NCI-H128 (cell line): ENCODE measurements around the gene CAPZB.

Experiments
- DNase-seq: peaks from one replicate; lab custom pipeline; 2025; ENCODE audit not compliant: unreplicated experiment; lab: John Stamatoyannopoulos, UW

The CAPZB gene

GRCh38 chr1:19353596-19353995 lies 131.7 kb downstream of the CAPZB start:
- DNase-seq, result peak; percentile 77

- DNase-seq, result no peak
Observed at GRCh38 chr1:19352839-19353238, 132.5 kb downstream of the CAPZB start.

- no peak for DNase-seq
Observed at GRCh38 chr1:19351873-19352272, 133.5 kb downstream of the CAPZB start.

DNA sequence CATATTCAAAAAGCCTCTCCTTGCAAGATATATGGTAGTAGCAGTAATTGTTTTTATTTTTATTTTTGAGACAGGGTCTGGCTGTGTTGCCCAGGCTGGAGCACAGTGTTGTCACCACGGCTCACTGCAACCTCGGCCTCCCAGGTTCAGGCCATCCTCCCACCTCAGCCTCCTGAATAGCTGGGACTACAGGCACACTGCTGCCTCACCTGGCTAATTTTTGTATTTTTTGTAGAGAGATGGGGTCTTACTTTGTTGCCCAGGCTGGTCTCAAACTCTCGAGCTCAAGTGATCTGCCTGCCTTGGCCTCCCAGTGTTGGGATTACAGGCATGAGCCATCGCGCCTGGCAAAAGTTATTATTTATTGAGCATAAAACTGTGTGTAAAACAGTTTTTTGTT lies 134.8 kb downstream of the CAPZB start:
- DNase-seq, result no peak

DNA sequence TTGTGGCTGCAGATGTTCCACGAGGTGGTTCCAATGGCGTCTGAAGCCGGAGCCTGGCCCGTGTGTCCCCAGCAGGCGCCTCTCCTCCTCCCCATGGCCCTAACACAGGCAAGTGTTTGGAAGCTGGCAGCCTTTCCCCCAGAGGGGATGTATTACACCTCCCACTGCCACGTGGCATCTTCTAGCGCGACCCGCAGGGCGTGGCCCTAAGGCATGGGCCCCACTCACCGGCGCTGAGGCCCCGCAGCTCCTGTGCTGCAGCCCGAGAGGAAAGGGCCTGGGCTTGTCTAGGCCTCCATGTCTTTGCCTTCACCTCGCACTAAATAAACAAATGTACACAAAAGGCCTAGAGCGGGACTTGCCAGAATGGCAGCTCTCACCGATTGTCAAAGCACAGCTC lies 135.3 kb downstream of the CAPZB start:
- no peak for DNase-seq

DNA sequence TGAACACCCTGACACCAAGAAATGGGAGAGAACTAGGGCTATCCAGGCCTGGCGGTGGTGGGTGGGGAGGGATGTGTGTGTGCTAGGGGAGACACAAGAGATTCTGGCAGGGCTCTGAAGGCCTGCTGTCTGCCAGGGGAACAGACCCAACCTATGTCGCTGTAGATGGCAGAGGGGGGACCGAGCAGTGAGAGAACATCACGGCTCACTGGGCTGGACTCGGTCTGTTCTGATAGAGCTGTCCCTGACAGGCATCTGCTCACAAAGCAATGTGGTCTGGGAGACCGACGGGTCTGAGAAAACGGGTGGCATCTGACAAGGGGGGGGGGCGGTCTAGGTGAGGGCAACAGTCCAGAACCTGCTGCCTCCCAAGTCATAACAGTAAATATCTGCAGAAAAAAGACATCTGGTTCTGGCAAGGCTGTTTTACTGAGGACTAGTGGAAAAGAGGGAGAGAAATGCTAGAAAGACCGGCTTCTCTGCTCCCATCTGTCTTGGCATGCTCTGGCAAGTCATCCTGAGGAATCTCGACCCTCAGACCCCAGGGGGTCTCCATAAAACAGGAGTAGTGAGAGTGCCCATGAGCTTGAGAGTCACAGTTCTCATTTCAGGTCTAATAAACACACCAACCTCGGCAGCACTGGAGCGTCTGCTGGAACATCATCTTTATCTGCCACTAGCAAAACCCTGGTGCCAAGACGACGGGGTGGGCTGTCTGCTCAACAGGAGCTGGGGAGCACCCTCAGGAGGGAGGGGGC lies 136.7 kb downstream of the CAPZB start:
- DNase-seq, result no peak

DNA sequence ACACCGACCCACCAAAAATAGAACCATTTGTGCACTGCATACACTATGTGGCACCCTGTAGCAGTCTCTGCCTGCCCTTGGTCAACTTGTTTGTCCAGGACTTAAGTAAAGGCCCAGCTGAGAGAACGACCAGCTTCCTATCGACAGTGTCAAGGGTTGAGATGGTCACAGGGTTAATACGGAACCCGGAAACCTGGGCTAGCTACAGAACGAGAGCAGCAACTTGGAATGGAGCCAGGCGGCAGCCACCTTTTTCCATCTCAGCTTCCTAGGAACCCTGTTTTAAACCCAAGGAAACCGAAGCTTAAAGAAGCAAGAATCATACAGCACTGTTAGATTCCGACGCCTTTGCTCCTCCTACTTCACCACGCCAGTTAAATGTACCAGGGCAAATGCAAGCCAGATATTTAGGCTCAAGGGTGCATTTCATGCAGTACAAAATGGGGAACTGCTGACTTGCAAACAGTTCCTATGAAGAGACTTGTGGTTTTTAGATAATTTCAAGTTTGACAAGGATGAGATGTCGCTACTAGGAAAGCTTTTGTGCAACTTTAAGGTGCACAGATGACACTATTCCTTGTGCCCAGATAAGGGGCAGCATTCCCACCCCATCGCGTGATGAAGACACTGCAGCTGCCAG lies 137.7 kb downstream of the CAPZB start:
- DNase-seq, result no peak

DNA sequence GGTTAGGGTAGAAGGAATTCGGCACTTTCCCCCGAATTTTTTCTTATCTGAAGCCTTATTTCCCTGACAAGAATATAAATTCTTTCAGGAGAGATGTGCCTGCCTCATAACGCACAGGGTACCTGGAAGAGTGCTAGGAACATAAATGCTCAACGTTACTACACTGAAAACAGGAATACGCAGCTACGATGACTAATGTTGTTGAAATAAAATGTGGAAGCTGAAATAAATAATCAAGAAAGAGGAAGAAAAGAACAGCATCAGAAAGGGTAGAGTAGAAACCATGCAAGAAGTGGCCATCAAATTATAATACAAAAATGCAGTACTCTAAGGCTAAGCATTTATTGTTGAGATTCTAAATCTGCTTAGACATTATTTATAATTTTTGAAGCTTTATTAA lies 139.3 kb downstream of the CAPZB start:
- no peak for DNase-seq

DNA sequence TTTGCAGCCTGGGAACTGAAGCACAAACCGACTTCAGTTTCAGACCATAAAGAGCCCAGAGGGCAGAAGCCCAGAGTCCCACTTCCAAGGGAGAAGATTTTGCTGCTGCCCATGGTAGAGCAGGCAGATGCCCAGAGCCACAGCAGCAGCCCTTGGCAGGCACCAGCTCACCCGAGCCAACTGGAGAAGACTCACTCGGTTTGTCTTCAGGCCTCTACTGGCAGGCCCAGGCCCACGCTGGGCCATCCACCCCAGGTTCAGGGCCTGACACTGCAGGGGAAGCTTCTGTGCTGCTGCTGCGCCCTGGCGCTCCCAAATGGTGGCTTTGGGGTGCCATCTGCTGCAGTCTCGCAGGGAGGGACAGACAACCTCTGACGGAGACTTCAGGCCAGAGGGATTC lies 139.9 kb downstream of the CAPZB start:
- no peak for DNase-seq

DNA sequence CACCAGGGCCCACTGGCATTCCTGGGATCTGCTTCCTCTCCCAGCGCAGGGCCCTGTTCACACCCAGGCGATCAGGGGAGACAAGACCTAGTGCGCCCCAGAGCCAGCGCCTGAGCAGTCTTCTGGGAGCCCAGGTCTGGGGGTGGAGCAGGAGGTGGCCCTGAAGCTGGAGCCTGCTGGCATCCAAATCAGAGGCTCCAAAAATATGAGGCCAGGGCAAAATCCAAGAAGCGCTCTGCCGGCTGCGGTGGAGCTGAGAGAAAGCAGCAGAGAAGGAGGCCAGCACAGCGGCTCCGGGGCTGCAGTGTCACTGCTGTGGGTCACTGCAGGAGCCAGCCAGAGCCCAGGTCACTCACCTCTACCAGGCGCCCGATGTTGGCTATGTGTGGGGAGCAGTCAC lies 140.5 kb downstream of the CAPZB start:
- DNase-seq, result no peak

DNA sequence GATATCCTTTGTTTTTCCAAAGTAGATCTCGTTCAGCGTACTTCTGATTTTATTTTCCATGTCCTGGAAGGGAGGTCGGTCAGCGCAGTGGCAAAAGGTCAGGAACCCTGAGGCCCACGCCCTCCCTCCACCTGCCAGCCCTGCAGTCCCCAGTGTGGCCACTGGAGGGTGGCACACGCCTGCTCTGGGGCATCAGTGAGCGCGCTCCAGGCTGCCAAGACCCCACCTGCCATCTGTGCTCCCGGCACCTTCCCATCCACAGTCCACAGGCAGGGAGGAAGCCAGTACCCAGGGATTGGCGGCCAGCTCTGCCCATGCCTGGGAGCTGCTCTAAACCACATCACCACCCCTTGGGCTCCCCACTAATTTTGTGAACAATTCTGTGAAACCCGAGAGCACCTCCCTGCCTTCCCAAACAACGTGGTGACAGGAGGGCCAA lies 140.9 kb downstream of the CAPZB start:
- no peak for DNase-seq

- DNase-seq, result no peak
Observed at GRCh38 chr1:19343617-19344350, 141.6 kb downstream of the CAPZB start.

DNA sequence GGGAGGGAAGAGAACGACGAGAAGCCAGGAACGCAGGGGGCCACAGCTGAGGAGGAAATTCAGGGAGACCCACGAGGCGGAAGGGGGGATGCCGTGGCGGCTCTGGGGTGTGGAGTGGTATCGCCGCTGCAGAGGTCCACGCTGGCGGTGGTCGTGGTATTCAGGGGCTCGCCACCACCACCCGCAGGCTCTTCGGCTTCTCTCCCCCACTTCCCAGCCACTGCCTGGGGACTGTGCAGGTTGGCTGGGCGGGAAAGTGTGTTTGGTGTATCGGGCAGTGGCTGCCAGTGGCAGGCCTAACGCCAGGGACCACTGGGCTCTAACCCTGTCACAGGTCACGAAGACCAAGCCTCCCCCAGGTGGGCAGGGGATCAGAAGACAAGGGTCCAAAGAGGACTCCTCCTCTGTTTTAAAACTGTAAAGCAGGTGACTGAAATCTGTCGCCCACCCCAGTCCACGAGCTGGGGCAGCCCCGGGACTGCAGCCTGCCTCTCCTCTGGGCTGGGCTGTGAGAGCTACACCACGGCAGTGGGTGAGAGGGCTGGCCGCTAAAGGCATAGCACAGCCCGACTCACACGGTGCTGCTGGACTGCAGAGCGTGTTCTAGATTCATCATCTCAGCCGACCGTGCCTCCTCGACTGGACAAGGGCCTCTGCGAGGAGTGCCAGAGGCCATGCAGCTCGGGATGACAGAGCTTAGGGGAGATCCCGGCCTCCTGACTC lies 142.3 kb downstream of the CAPZB start:
- no peak for DNase-seq

DNA sequence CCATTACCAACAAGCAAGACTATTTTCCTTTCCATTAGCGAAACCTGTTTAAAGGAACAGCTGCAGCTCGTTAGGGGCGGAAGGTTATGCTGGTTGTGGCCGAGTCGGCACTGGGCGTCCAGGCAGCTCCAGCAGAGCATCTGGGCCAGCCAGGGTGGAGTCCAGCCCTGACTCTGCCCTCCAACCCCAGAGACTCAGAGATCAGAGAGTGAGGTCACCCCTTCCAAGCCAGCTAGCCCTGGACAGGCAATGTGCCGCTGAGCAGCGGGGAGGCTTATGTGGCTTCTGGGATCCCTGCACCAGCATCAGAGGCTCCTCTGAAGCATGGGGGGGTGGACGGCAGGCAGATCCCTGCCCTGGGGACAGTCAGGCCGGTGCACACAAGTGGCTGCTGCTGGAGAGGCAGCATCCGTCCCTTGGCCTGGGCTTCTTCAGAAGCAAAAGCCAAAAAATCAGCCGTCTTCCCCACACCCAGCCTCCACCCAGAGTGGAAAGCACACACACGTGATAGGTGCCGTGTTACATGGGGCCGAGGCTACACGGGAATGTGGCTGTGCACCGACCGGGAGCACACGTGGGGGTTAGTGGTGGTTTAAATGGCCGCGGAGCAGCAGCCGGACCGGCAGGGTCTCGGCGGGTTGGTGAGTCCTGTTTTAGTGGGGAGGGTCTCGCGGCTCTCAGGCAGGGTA lies 143.1 kb downstream of the CAPZB start:
- no peak for DNase-seq

DNA sequence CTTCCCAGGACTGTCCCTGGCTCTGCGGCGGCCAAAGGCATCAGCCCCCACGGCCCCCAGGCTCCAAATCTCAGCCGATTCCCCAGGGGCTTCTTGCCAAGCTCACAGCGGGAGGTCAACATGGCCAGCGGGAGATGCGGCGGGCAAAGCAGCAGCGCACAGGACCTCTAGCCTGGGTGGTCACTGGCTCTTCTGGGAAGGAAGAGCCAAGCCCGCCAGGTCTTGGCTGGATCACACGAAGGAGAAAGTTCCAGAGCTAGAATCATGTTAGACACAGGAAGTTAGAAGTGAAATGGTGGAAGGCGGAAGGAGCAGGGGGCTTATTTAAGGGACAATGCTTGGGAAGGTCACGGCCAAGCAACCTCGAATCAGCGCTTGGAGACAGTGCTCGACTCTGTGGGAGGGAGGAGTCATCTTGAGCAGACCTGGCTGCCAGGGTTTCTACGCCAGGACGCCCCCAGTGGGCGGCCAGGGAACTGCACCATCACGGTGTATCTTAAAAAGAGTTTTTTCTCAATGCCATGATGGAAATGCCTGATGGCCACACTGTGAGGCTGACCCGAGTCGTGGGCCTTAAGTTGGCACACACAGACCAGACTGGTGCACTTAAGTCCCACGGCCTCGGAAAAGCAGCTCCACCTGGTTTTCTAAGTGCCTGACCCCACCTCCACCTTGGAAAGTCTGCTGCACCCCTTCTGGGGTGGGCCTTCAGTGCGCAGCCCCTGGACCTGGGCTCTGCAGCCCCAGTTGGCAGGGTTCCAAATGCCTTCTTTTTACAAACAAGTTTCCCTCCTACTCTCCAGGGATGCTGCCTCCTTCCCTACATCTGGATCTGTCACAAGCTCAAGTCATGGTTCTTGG lies 143.9 kb downstream of the CAPZB start:
- peak; percentile 42 for DNase-seq

- no peak for DNase-seq
Observed at GRCh38 chr1:19340387-19340937, 144.9 kb downstream of the CAPZB start.

DNA sequence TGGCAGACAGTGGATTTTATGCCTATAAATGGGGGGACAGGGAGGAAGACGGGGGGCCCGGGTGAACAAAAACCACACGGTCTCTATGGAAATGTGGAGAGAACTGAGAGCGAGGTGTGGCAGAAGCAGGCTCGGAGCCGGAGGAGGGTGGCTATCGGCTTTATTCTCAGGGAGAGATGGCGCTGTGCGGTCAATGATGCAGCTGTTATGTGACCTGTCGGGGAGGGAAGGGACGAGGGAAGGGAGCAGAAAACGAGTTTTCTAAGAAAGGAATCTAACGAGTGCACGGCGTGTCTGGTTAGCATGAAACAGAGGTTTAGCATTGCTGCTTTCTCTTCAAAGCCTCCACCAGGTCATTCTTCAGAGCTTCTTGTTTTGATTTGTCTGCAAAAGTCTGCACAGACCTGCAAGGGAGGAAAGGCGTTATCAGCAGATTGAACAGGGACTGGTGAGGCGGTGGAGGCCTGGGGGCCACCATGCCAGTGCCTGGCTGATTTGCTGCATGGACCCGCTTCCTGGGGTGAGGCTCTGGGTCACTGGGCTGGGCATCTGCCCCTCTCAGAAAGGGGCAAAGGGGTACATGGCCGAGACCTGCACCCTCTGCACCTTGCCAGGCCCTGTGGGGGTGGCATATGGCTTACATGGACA lies 146.0 kb downstream of the CAPZB start:
- no peak for DNase-seq

DNA sequence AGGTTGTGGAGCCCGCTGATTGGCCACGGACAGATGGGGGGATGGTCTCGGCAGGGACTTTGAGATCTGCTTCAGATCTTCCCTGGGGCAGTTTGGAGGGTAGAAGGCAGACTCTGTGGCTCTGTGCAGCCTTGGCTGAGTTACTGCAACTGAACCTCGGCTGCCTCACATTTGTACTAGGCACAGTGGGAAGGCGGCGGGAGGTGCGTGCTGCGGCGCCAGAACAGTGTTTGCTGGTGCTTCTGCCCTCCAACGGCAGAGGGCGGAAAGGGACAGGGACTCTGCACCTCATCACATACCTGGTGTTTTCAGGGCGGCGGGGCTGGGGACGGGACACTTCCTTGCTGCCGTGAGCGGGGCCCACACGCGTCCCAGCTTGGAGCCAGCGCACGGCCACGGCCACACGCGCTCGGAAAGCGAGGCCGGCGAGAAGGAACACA lies 147.0 kb downstream of the CAPZB start:
- no peak for DNase-seq

DNA sequence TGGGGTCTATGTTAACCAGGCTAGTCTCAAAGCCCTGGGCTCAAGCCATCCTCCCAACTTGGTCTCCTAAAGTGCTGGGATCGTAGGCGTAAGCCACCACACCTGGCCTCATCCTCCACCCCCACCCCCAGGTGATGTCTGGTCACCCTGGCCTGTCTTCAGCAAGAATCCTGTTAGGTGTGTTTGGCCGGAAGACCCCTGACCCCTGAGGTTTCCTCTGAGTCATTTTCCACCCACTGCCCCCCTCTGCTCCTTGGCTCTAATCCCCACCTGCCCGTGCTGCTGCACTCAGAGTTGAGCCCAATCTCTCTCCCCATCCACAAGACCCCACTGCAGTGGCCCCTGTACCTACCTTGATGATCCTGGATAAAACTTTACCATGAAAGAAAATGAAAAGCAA lies 148.1 kb downstream of the CAPZB start:
- no peak for DNase-seq
